ENCODE results near the gene PJVK. TPM values are rescaled to one million over a fixed set of nuclear protein-coding genes. Genes with fewer than 3 reads are reported as not detected.
"Not testable (repeated sequence)": the region's sequence is repeated elsewhere in the genome, so short reads cannot be mapped to it uniquely, and the experiment has no call there.

Gene PJVK
- total RNA-seq, 1 donor from 2014 or later = 2.0 TPM

DNA sequence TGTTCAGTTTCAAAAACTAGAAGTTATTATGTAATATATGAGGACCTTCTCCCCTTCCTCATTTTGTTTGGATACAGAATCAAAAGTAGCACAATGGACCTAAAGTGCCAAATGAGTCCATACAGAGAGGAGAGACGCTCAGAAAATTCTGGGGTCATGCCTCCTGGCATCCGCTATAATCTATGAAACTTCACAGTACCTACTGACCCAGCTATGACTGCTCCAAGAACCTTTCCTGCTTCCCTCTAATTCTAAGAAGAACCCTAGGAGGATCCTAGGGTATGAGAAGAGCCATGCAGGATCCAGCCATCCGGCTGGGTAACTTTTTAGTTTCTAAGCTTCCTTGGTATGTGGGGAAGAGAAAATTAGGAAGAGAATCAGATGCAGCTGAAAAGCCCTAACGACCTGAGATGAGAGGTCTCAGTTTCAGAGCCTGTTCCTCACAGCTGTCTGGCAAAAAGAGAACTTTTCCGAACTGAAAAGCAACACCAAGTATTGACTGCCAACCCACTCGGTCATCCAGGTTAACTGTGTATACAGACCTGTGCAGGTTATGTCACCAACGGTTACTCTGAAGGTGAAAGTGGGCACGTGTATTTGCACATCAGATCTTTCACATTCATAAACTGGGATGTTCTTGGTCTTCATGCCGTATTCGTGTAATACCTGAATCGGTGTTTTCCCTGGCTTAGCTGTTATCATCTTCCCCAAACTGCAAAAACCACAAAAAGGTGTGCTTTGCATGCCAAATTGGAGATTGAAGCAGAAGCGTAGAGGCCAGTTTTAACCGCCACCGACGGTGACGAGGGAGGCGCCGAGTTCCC lies 1.3 kb upstream of the PJVK start:
- H3K9me3 Mint-ChIP-seq = no peaks in the 10 kb centered on the region
- no peak for DNase-seq (ENCODE audit: low spot score)
- peak overlapping the region; percentile 84 for H3K4me3 Mint-ChIP-seq (ENCODE audit: low read depth)
- H3K27me3 Mint-ChIP-seq (ENCODE audit: low read depth) = peaks cover 4% of the 10 kb centered on the region
- intact Hi-C loops (cut with micrococcal nuclease) = loop anchor here (2.0 kb wide), 2 partner anchors 73 to 81 kb away; no protein-coding TSS in a partner anchor
- H3K27ac Mint-ChIP-seq = peak overlapping the region; percentile 90
- peaks cover 36% of the 10 kb centered on the region for H3K36me3 Mint-ChIP-seq (ENCODE audit: low read depth)
- H3K4me1 Mint-ChIP-seq (ENCODE audit: low read depth) = peaks cover 29% of the 10 kb centered on the region

GRCh38 chr2:178450524-178450773 lies 729 bp upstream of the PJVK start:
- Mint-ChIP-seq H3K4me1 (ENCODE audit: low read depth) (peaks cover 29% of the 10 kb centered on the region), H3K27me3 (ENCODE audit: low read depth) (peaks cover 6% of the 10 kb centered on the region), H3K36me3 (ENCODE audit: low read depth) (peaks cover 31% of the 10 kb centered on the region), H3K4me3 (ENCODE audit: low read depth) (peak overlapping the region; percentile 84), H3K27ac (peak overlapping the region; percentile 90), H3K9me3 (no peaks in the 10 kb centered on the region)
- intact Hi-C loops (cut with micrococcal nuclease) = loop anchor here (2.0 kb wide), 2 partner anchors 72 to 80 kb away; no protein-coding TSS in a partner anchor
- no peak for DNase-seq (ENCODE audit: low spot score)

DNA sequence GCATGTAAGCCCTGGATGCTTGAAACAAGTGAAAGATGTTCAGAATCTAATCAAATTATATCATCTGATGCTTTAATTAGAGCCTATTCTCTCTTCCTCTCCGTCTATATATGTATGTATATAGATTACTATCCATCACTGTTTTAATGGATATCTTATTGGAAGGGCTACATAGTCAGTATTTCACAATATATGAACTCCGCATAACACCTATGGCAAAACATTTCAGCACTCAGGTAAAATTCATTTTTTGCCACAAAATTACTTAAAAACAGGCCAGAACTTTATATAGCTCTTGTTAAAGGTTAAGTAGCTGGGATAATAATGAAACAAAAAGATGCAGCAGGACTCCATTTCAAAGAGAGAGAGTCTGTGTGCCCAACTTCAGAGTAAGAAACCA lies 1.2 kb downstream of the PJVK start:
- peaks cover 6% of the 10 kb centered on the region for H3K27me3 Mint-ChIP-seq (ENCODE audit: low read depth)
- peaks cover 29% of the 10 kb centered on the region for H3K4me1 Mint-ChIP-seq (ENCODE audit: low read depth)
- peak overlapping the region; percentile 92 for H3K4me3 Mint-ChIP-seq (ENCODE audit: low read depth)
- no peaks in the 10 kb centered on the region for H3K9me3 Mint-ChIP-seq
- H3K36me3 Mint-ChIP-seq (ENCODE audit: low read depth) = peaks cover 18% of the 10 kb centered on the region
- no peak for DNase-seq (ENCODE audit: low spot score)
- peak overlapping the region; percentile 61 for H3K27ac Mint-ChIP-seq
- intact Hi-C loops (cut with micrococcal nuclease) = no loop called here

- DNase-seq (ENCODE audit: low spot score) = no peak
- Mint-ChIP-seq H3K36me3 (ENCODE audit: low read depth) (peaks cover 16% of the 10 kb centered on the region), H3K4me3 (ENCODE audit: low read depth) (no peak overlapping the region), H3K9me3 (no peaks in the 10 kb centered on the region), H3K4me1 (ENCODE audit: low read depth) (peaks cover 28% of the 10 kb centered on the region), H3K27me3 (ENCODE audit: low read depth) (peaks cover 6% of the 10 kb centered on the region), H3K27ac (no peak overlapping the region)
- intact Hi-C loops (cut with micrococcal nuclease) = no loop called here
Observed at GRCh38 chr2:178452870-178453269, 1.7 kb downstream of the PJVK start.

DNA sequence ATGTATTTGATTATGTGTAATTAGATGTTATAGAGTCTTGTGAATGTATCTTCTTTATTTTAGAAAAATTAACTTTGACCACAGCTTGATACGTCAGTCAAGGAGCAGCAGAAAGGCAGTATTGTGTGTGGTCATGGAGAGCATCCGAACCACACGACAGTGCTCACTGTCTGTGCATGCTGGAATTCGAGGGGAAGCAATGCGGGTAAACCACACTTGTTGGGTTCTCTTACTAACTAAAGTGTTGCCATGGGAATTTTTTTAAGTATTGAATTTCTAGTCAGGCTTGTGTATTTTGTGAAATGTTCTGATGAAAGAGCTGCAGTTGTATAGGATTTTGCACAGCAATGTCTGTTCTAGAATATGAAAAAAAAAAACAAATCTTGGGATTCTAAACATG lies 4.8 kb downstream of the PJVK start:
- DNase-seq (ENCODE audit: low spot score) = no peak
- Mint-ChIP-seq H3K4me3 (ENCODE audit: low read depth) (no peak overlapping the region), H3K4me1 (ENCODE audit: low read depth) (peaks cover 8% of the 10 kb centered on the region), H3K27ac (no peak overlapping the region), H3K27me3 (ENCODE audit: low read depth) (peaks cover 9% of the 10 kb centered on the region), H3K36me3 (ENCODE audit: low read depth) (no peaks in the 10 kb centered on the region), H3K9me3 (no peaks in the 10 kb centered on the region)
- intact Hi-C loops (cut with micrococcal nuclease) = no loop called here

DNA sequence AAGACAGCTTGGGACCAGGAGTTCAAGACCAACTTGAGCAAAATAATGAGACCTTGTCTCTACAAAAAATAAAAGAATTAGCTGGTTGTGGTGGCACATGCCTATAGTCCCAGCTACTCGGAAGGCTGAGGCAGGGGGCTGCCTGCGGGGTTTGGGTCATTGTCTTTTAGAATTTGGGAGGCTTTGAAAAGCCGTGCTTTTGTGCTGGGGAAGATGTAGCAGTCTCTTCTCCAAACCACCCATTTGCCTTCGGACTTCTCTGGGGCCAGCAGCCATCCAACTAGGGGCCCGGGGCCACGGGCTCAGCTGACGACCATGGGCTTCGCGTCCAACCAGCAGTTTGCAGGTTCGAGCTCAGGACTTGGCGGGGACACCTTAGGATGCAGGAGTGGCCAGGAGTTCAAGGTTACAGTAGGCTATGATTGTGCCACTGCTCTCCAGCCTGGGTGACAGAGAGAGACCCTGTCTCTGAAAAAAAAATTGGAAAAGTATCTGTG lies 6.3 kb downstream of the PJVK start:
- Mint-ChIP-seq H3K27ac (no peak overlapping the region), H3K4me1 (ENCODE audit: low read depth) (peaks cover under 1% of the 10 kb centered on the region), H3K36me3 (ENCODE audit: low read depth) (no peaks in the 10 kb centered on the region), H3K27me3 (ENCODE audit: low read depth) (peaks cover 9% of the 10 kb centered on the region), H3K9me3 (no peaks in the 10 kb centered on the region), H3K4me3 (ENCODE audit: low read depth) (no peak overlapping the region)
- intact Hi-C loops (cut with micrococcal nuclease) = no loop called here
- DNase-seq (ENCODE audit: low spot score) = no peak

DNA sequence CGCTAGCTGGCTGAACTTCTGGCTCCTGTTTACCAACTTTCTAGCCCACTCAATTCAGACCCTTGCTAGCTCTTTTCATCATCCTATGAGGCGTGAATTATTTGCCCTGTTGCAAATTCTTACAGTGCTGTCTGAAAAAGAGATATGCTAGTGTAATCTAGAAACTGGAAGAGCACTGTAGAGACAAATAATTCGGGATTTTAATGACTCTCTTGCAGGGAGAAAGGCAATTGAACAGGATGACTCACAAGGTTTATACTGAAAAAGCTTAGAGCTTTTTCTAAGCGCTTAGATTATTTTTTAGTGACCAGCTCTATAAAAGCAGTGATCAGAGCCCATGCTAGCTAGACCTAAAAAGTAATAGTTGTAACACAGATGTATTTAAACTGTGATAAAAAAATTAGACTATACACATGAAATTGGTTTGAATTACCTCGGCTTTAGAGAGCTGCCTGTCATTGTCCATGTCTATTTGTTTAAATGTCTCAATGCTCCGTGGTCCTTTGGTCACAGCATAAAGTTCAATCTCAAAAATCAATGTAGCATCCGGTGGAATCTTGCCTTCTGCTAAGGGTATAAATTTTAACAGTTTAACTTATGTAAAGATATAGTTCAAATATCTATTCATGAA lies 18.2 kb downstream of the PJVK start:
- Mint-ChIP-seq H3K4me1 (ENCODE audit: low read depth) (peaks cover 2% of the 10 kb centered on the region), H3K4me3 (ENCODE audit: low read depth) (no peak overlapping the region), H3K36me3 (ENCODE audit: low read depth) (peaks cover 8% of the 10 kb centered on the region), H3K27ac (no peak overlapping the region), H3K9me3 (no peaks in the 10 kb centered on the region), H3K27me3 (ENCODE audit: low read depth) (no peaks in the 10 kb centered on the region)
- no peak for DNase-seq (ENCODE audit: low spot score)
- intact Hi-C loops (cut with micrococcal nuclease) = no loop called here

GRCh38 chr2:178471313-178471712 lies 20.1 kb downstream of the PJVK start:
- DNase-seq (ENCODE audit: low spot score); H3K27me3 Mint-ChIP-seq (ENCODE audit: low read depth); H3K4me3 Mint-ChIP-seq (ENCODE audit: low read depth); H3K27ac Mint-ChIP-seq; H3K9me3 Mint-ChIP-seq; H3K4me1 Mint-ChIP-seq (ENCODE audit: low read depth); H3K36me3 Mint-ChIP-seq (ENCODE audit: low read depth); intact Hi-C loops (cut with micrococcal nuclease): not testable (repeated sequence)

DNA sequence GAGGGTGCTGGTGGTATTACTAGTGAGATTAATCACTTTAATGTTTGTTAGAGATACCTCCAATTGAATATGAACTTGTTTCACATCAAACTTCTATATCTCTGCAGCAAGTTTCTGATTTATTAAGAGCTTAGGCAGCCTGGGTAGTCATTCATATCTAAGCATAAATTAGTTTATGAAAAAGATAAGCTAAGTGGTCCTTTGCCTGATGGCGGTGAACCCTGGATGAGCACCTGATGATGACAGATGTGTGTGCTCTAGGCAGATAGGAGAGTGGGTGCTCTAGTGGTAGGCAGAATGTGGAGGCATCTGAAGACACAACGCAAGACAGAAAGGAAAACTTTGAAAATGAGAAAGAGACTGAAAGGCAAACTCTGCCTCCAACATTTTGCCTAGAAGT lies 22.2 kb downstream of the PJVK start:
- Mint-ChIP-seq H3K4me1 (ENCODE audit: low read depth) (peaks cover 9% of the 10 kb centered on the region), H3K4me3 (ENCODE audit: low read depth) (no peak overlapping the region), H3K27me3 (ENCODE audit: low read depth) (no peaks in the 10 kb centered on the region), H3K27ac (no peak overlapping the region), H3K9me3 (no peaks in the 10 kb centered on the region), H3K36me3 (ENCODE audit: low read depth) (peaks cover 7% of the 10 kb centered on the region)
- intact Hi-C loops (cut with micrococcal nuclease) = no loop called here
- no peak for DNase-seq (ENCODE audit: low spot score)

DNA sequence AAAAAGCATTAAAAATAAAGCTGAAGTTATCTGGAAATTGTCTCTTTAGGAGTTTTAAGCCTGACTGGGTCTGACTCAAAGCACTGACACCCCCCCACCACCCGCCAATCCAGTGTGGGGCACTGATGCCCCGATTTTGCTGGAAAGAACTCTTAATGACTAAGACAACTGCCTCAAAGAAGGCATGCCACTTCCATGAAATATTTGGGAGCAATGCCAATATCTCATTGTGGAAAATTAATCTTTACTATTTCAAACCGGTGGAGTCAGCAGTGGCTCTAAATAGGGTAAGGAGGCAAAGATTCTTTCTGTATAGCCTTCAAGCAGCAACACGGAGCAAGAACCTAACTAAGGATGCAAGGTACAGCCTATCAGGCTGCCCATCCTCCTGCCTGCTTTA lies 22.8 kb downstream of the PJVK start:
- Mint-ChIP-seq H3K36me3 (ENCODE audit: low read depth) (peaks cover 7% of the 10 kb centered on the region), H3K4me1 (ENCODE audit: low read depth) (peaks cover 11% of the 10 kb centered on the region), H3K4me3 (ENCODE audit: low read depth) (no peak overlapping the region), H3K27ac (no peak overlapping the region), H3K9me3 (no peaks in the 10 kb centered on the region), H3K27me3 (ENCODE audit: low read depth) (no peaks in the 10 kb centered on the region)
- no peak for DNase-seq (ENCODE audit: low spot score)
- intact Hi-C loops (cut with micrococcal nuclease) = no loop called here

- H3K27me3 Mint-ChIP-seq (ENCODE audit: low read depth) = no peaks in the 10 kb centered on the region
- intact Hi-C loops (cut with micrococcal nuclease) = no loop called here
- H3K27ac Mint-ChIP-seq = no peak overlapping the region
- H3K9me3 Mint-ChIP-seq = no peaks in the 10 kb centered on the region
- H3K4me1 Mint-ChIP-seq (ENCODE audit: low read depth) = peaks cover 17% of the 10 kb centered on the region
- H3K36me3 Mint-ChIP-seq (ENCODE audit: low read depth) = peaks cover 7% of the 10 kb centered on the region
- H3K4me3 Mint-ChIP-seq (ENCODE audit: low read depth) = no peak overlapping the region
- DNase-seq (ENCODE audit: low spot score) = no peak
Observed at GRCh38 chr2:178474560-178474959, 23.4 kb downstream of the PJVK start.

DNA sequence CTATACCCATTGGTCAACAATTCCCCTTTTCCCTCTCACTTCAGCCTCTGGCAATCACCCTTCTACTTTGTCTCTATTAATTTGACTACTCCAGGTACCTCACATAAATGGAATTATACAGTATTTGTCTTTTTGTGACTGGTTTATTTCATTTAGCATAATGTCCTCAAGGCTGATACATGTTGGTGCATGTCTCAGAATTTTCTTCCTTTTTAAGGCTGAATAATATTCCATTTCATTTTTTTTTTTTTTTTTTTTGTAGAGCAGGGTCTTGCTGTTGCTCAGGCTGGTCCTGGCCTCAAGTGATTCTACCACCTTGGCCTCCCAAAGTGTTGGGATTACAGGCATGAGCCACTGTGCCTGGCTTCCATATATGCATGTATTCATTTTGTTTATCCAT lies 25.3 kb downstream of the PJVK start:
- intact Hi-C loops (cut with micrococcal nuclease) = no loop called here

GRCh38 chr2:178477443-178478129 lies 26.4 kb downstream of the PJVK start:
- DNase-seq (ENCODE audit: low spot score) = no peak
- Mint-ChIP-seq H3K4me1 (ENCODE audit: low read depth) (peaks cover 33% of the 10 kb centered on the region), H3K27me3 (ENCODE audit: low read depth) (no peaks in the 10 kb centered on the region), H3K4me3 (ENCODE audit: low read depth) (peak overlapping the region; percentile 90), H3K27ac (peak overlapping the region; percentile 22), H3K36me3 (ENCODE audit: low read depth) (peaks cover 8% of the 10 kb centered on the region), H3K9me3 (no peaks in the 10 kb centered on the region)
- intact Hi-C loops (cut with micrococcal nuclease) = loop anchor here (1.0 to 2.0 kb wide), 4 partner anchors 26 to 223 kb away; partner anchors contain the start of genes PJVK and PRKRA

More for the DNA sequence above, 25.3 kb downstream of the PJVK start:
- Mint-ChIP-seq H3K36me3 (ENCODE audit: low read depth) (peaks cover 7% of the 10 kb centered on the region), H3K27me3 (ENCODE audit: low read depth) (no peaks in the 10 kb centered on the region), H3K27ac (no peak overlapping the region), H3K4me3 (ENCODE audit: low read depth) (no peak overlapping the region), H3K4me1 (ENCODE audit: low read depth) (peaks cover 22% of the 10 kb centered on the region), H3K9me3 (no peaks in the 10 kb centered on the region)
- no peak for DNase-seq (ENCODE audit: low spot score)

Measured in activated T-helper 2 cell treated with anti-CD3 and anti-CD28 coated beads, Interferon-gamma antibody, Interleukin-2, Interleukin-4, amounts not matched to agents 10 μg/mL and 5 μg/mL and 100 μg/mL, durations not matched to agents 14 hours and 24 hours and 36 hours (primary cell).